Upper lobe of left lung (tissue), 6 donors: ENCODE measurements around the gene SPTLC1. TPM values are rescaled to one million over a fixed set of nuclear protein-coding genes. Genes with fewer than 3 reads are reported as not detected.
A peak's percentile ranks its signal among the peaks of the same experiment; 100 is the strongest.
"Not testable (repeated sequence)": the region's sequence is repeated elsewhere in the genome, so short reads cannot be mapped to it uniquely, and the experiment has no call there.

ENCODE experiments used
- ATAC-seq, 2 donors: fragments of 200-7000 bp; cut with Tn5 transposase; one replicate each; pipeline ENCODE4 v1.9.1; 2022; ENCODE audit warnings: mild to moderate bottlenecking in 2 of 2, moderate library complexity in 2 of 2; ENCODE audit not compliant: low FRiP score in 2 of 2
- DNase-seq, 2 donors: peaks; one replicate each; pipeline ENCODE4 v3.0.0-alpha.2; 2019 to 2020
- H3K27ac ChIP-seq, 4 donors: fragments of 200-600 bp; sonication (generic); one replicate each; pipeline ENCODE4 v1.5.1; 2016 to 2019
- H3K27me3 ChIP-seq, 4 donors: fragments of 200-600 bp; sonication (generic); one replicate each; pipeline ENCODE4 v1.5.1; 2017 to 2019
- H3K36me3 ChIP-seq, 4 donors: fragments of 200-600 bp; sonication (generic); one replicate each; pipeline ENCODE4 v1.5.1; 2016 to 2019
- H3K4me1 ChIP-seq, 4 donors: fragments of 200-600 bp; sonication (generic); one replicate each; pipeline ENCODE4 v1.5.1; 2018 to 2019
- H3K4me3 ChIP-seq, 4 donors: fragments of 200-600 bp; sonication (generic); one replicate each; pipeline ENCODE4 v1.5.1; 2017 to 2019; ENCODE audit warnings: mild to moderate bottlenecking in 2 of 4, moderate library complexity in 1 of 4
- H3K9me3 ChIP-seq, 4 donors: fragments of 200-600 bp; sonication (generic); one replicate each; pipeline ENCODE4 v1.5.1; 2018 to 2019
- CTCF ChIP-seq, 6 experiments: fragments of 450-650 bp in 4 of 6; fragments of 200-600 bp in 2 of 6; sonication (generic) in 2 of 6; IDR thresholded peaks; one replicate each; pipeline ENCODE4 v1.5.1; 2016 to 2019; ENCODE audit warnings: antibody characterized with exemption in 6 of 6
- EP300 ChIP-seq, 4 donors: sonication (generic); formaldehyde crosslinking; IDR thresholded peaks; one replicate each; pipeline ENCODE4 v1.5.1; 2017; ENCODE audit warnings: antibody characterized with exemption in 4 of 4, control low read depth in 2 of 4
- POLR2A ChIP-seq, 4 donors: fragments of 450-650 bp; IDR thresholded peaks; one replicate each; pipeline ENCODE4 v1.5.1; 2016 to 2017; ENCODE audit warnings: antibody characterized with exemption in 4 of 4, mild to moderate bottlenecking in 2 of 4
- POLR2AphosphoS5 ChIP-seq, 2 donors: sonication (generic); formaldehyde crosslinking; IDR thresholded peaks; one replicate each; pipeline ENCODE4 v1.5.1; 2017; ENCODE audit warnings: antibody characterized with exemption in 2 of 2
- WGBS, 2 donors: methylation state at CpG; one replicate each; pipeline ENCODE4 v1.1.5; 2017 to 2018; 5-methylcytosine and 5-hydroxymethylcytosine counted together
- total RNA-seq, 6 donors: library from RNA; depleted of rRNA in 4 of 6; stranded (reverse); fragments of >200 nt in 4 of 6; gene quantifications; one replicate each; pipeline versions ENCODE4 v1.1.0 to v1.2.1, GENCODE V29; 2016 to 2021
- donor health status: DM: no; HTN: no; CAD: no; lungs with moderate emphysema.
- donor health status: DM: no; HTN: yes; CAD: no; lungs with severe emphysema.

SPTLC1 gene
- total RNA-seq, 6 donors from 2014 or later: 25.6 to 85.7 (median 60.6) TPM

GRCh38 chr9:92008041-92008440 lies 107.2 kb downstream of the SPTLC1 start:
- WGBS, 2 donors: 71 to 80% methylated on average over 2 of the region's 2 CpGs
- no peak for ATAC-seq

GRCh38 chr9:92004045-92004392 lies 111.2 kb downstream of the SPTLC1 start:
- H3K4me1 ChIP-seq: no peaks in the 10 kb centered on the region
- TF ChIP-seq EP300 (IDR thresholded peaks at IDR 0.05): no peak
- no peak for TF ChIP-seq CTCF (IDR thresholded peaks at IDR 0.05)
- no peak for TF ChIP-seq POLR2AphosphoS5 (IDR thresholded peaks at IDR 0.05)
- ATAC-seq: no peak
- no peaks in the 10 kb centered on the region for H3K9me3 ChIP-seq
- 79 to 91% methylated on average over 12 to 13 of the region's 13 CpGs for WGBS, 2 donors
- peak in 1 of 2 donors; percentile 4 for DNase-seq
- no peaks in the 10 kb centered on the region for H3K27me3 ChIP-seq
- H3K4me3 ChIP-seq: no peak overlapping the region
- H3K36me3 ChIP-seq: no peaks in the 10 kb centered on the region
- no peak overlapping the region for H3K27ac ChIP-seq

More at GRCh38 chr9:92008041-92008440, 107.2 kb downstream of the SPTLC1 start:
- no peak for TF ChIP-seq POLR2AphosphoS5 (IDR thresholded peaks at IDR 0.05)
- H3K36me3 ChIP-seq: no peaks in the 10 kb centered on the region
- no peaks in the 10 kb centered on the region for H3K9me3 ChIP-seq
- H3K4me1 ChIP-seq: no peaks in the 10 kb centered on the region
- no peak overlapping the region for H3K27ac ChIP-seq
- no peaks in the 10 kb centered on the region for H3K27me3 ChIP-seq
- DNase-seq: no peak
- no peak overlapping the region for H3K4me3 ChIP-seq

GRCh38 chr9:92003308-92004044 lies 111.7 kb downstream of the SPTLC1 start:
- Histone ChIP-seq H3K4me3 (no peak overlapping the region), H3K27ac (no peak overlapping the region), H3K27me3 (no peaks in the 10 kb centered on the region), H3K4me1 (no peaks in the 10 kb centered on the region), H3K9me3 (no peaks in the 10 kb centered on the region), H3K36me3 (no peaks in the 10 kb centered on the region)
- DNase-seq: peak in 1 of 2 donors; percentile 74
- WGBS, 2 donors: 91% methylated on average over 10 to 22 of the region's 31 CpGs
- peak; percentile 14 to 63 for ATAC-seq
- TF ChIP-seq POLR2AphosphoS5 (IDR thresholded peaks at IDR 0.05): no peak
- no peak for TF ChIP-seq EP300 (IDR thresholded peaks at IDR 0.05)
- no peak for TF ChIP-seq CTCF (IDR thresholded peaks at IDR 0.05)
- TF ChIP-seq POLR2A (IDR thresholded peaks at IDR 0.05): no peak

GRCh38 chr9:92001948-92002347 lies 113.3 kb downstream of the SPTLC1 start:
- H3K4me1 ChIP-seq, H3K9me3 ChIP-seq, DNase-seq, H3K36me3 ChIP-seq, H3K4me3 ChIP-seq, ATAC-seq, H3K27ac ChIP-seq, H3K27me3 ChIP-seq: not testable (repeated sequence)
- WGBS, 2 donors: 88 to 94% methylated on average over 10 of the region's 10 CpGs

- Histone ChIP-seq H3K4me1 (no peaks in the 10 kb centered on the region), H3K9me3 (no peaks in the 10 kb centered on the region), H3K36me3 (no peaks in the 10 kb centered on the region), H3K27me3 (no peaks in the 10 kb centered on the region), H3K27ac (no peak overlapping the region), H3K4me3 (no peak overlapping the region)
- no peak for ATAC-seq
- no peak for DNase-seq
- TF ChIP-seq EP300 (IDR thresholded peaks at IDR 0.05) (no peak), CTCF (IDR thresholded peaks at IDR 0.05) (no peak), POLR2A (IDR thresholded peaks at IDR 0.05) (no peak), POLR2AphosphoS5 (IDR thresholded peaks at IDR 0.05) (no peak)
- 74 to 77% methylated on average over 6 of the region's 6 CpGs for WGBS, 2 donors
Observed at GRCh38 chr9:92001244-92001643, 114.0 kb downstream of the SPTLC1 start.

GRCh38 chr9:91995000-91995655 lies 120.1 kb downstream of the SPTLC1 start:
- no peaks in the 10 kb centered on the region for H3K4me1 ChIP-seq
- TF ChIP-seq POLR2AphosphoS5 (IDR thresholded peaks at IDR 0.05) (no peak), EP300 (IDR thresholded peaks at IDR 0.05) (no peak), POLR2A (IDR thresholded peaks at IDR 0.05) (no peak), CTCF (IDR thresholded peaks at IDR 0.05) (no peak)
- H3K27me3 ChIP-seq: no peaks in the 10 kb centered on the region
- H3K27ac ChIP-seq: no peak overlapping the region
- H3K4me3 ChIP-seq: no peak overlapping the region
- DNase-seq (no peak), ATAC-seq (peak in 1 of 2 donors; percentile 37)
- WGBS, 2 donors: 12 to 28% methylated on average over 8 of the region's 8 CpGs
- H3K9me3 ChIP-seq: no peaks in the 10 kb centered on the region
- no peaks in the 10 kb centered on the region for H3K36me3 ChIP-seq
